Breast epithelium (tissue), 3 donors: ENCODE measurements around the gene SHB.

ENCODE experiments used
- CTCF ChIP-seq, 3 donors: fragments of 450-650 bp; IDR thresholded peaks; one replicate each; pipeline ENCODE4 v1.5.1; 2016 to 2017; ENCODE audit warnings: antibody characterized with exemption in 3 of 3, mild to moderate bottlenecking in 3 of 3, moderate library complexity in 3 of 3
- POLR2A ChIP-seq: fragments of 450-650 bp; IDR thresholded peaks from one replicate; pipeline ENCODE4 v1.6.1; 2016; ENCODE audit warnings: antibody characterized with exemption, mild to moderate bottlenecking, moderate library complexity

GRCh38 chr9:37892063-37892462 lies 177.0 kb downstream of the SHB start:
- TF ChIP-seq POLR2A (no peak), CTCF (IDR thresholded peaks at IDR 0.05) (no peak)
